ENCODE data around the gene IER2.

- TF ChIP-seq CTCF (conservative IDR thresholded peaks at IDR 0.05; ENCODE audit: low read depth, low read length) (no peak), EZH2 (IDR thresholded peaks at IDR 0.05; ENCODE audit: borderline replicate concordance, low read depth, low read length, poor library complexity, severe bottlenecking) (no peak)
These were observed 30.6 kb upstream of the IER2 start for GRCh38 chr19:13119627-13120026.
